HG03354 (cell line): ENCODE results near the gene FOXG1.

Experiments used
- ATAC-seq: cut with Tn5 transposase; IDR thresholded peaks from one replicate; pipeline ENCODE4 v1.9.1; 2021; ENCODE audit warnings: mild to moderate bottlenecking; ENCODE audit not compliant: unreplicated experiment, poor library complexity, severe bottlenecking

The FOXG1 gene

GRCh38 chr14:28766469-28766955, at the start of gene FOXG1:
FOXG1 (plus strand) TSS chr14:28766787; CDS start chr14:28767280, 493 bp downstream.
- peak; percentile 49 for ATAC-seq

GRCh38 chr14:28719130-28719529, 47.5 kb upstream of the FOXG1 start:
- no peak for ATAC-seq

- ATAC-seq = no peak
Observed at GRCh38 chr14:28731358-28731757, 35.2 kb upstream of the FOXG1 start.

GRCh38 chr14:28742171-28742846, 24.3 kb upstream of the FOXG1 start:
- no peak for ATAC-seq

GRCh38 chr14:28744126-28744525, 22.5 kb upstream of the FOXG1 start:
- ATAC-seq = peak; percentile 70

- no peak for ATAC-seq
Observed at GRCh38 chr14:28745176-28745575, 21.4 kb upstream of the FOXG1 start.

- ATAC-seq = peak; percentile 74
Observed at GRCh38 chr14:28746247-28746646, 20.3 kb upstream of the FOXG1 start.

- ATAC-seq = peak; percentile 80
Observed at GRCh38 chr14:28751467-28752058, 15.0 kb upstream of the FOXG1 start.

GRCh38 chr14:28754209-28754985, 12.2 kb upstream of the FOXG1 start:
- ATAC-seq = peak; percentile 56

GRCh38 chr14:28755198-28755815, 11.3 kb upstream of the FOXG1 start:
- no peak for ATAC-seq

- ATAC-seq = no peak
Observed at GRCh38 chr14:28755884-28756268, 10.7 kb upstream of the FOXG1 start.

- ATAC-seq = no peak
Observed at GRCh38 chr14:28756269-28756883, 10.2 kb upstream of the FOXG1 start.

GRCh38 chr14:28756884-28757570, 9.6 kb upstream of the FOXG1 start:
- no peak for ATAC-seq

- ATAC-seq = no peak
Observed at GRCh38 chr14:28757786-28758185, 8.8 kb upstream of the FOXG1 start.

- ATAC-seq = no peak
Observed at GRCh38 chr14:28758253-28758884, 8.2 kb upstream of the FOXG1 start.

- no peak for ATAC-seq
Observed at GRCh38 chr14:28758885-28759652, 7.5 kb upstream of the FOXG1 start.

GRCh38 chr14:28759653-28760313, 6.8 kb upstream of the FOXG1 start:
- no peak for ATAC-seq
